Ishikawa (cell line): Measurements from ENCODE around the gene MAP3K20.
A peak's percentile ranks its signal among the peaks of the same experiment; 100 is the strongest.

Experiments
- CEBPB ChIP-seq: IDR thresholded peaks from 2 replicates; pipeline ENCODE4 v1.6.1; 2012
- CREB1 ChIP-seq: IDR thresholded peaks from 2 replicates; pipeline ENCODE4 v1.6.1; 2012; ENCODE audit warnings: low read depth
- EGR1 ChIP-seq: IDR thresholded peaks from 2 replicates; pipeline ENCODE4 v1.6.1; 2012
- EP300 ChIP-seq: IDR thresholded peaks from 2 replicates; pipeline ENCODE4 v1.6.1; 2012; ENCODE audit warnings: borderline replicate concordance
- FOXM1 ChIP-seq: IDR thresholded peaks from 2 replicates; pipeline ENCODE4 v1.6.1; 2012; ENCODE audit warnings: low read depth, borderline replicate concordance
- NFIC ChIP-seq: IDR thresholded peaks from 2 replicates; pipeline ENCODE4 v1.6.1; 2012
- RAD21 ChIP-seq: IDR thresholded peaks from 2 replicates; pipeline ENCODE4 v1.6.1; 2012; ENCODE audit warnings: low read depth
- TAF1 ChIP-seq: IDR thresholded peaks from 2 replicates; pipeline ENCODE4 v1.6.1; 2012; ENCODE audit warnings: low read depth, mild to moderate bottlenecking
- TCF12 ChIP-seq: IDR thresholded peaks from 2 replicates; pipeline ENCODE4 v1.6.1; 2012; ENCODE audit warnings: low read depth
- TEAD4 ChIP-seq: IDR thresholded peaks from 2 replicates; pipeline ENCODE4 v1.6.1; 2012
- YY1 ChIP-seq: IDR thresholded peaks from 2 replicates; pipeline ENCODE4 v1.6.1; 2012; ENCODE audit warnings: low read depth
- ZBTB7A ChIP-seq: IDR thresholded peaks from 2 replicates; pipeline ENCODE4 v1.6.1; 2012; ENCODE audit warnings: low read depth
- TF ChIP-seq, protein P1 (sequence below): IDR thresholded peaks from 2 replicates; pipeline ENCODE4 v1.6.1; 2012
- TF ChIP-seq, protein P2 (sequence below): IDR thresholded peaks from 2 replicates; pipeline ENCODE4 v1.6.1; 2012
- TF ChIP-seq, protein P3 (sequence below): IDR thresholded peaks from 2 replicates; pipeline ENCODE4 v1.6.1; 2012; ENCODE audit warnings: low read depth, mild to moderate bottlenecking

MAP3K20 gene

GRCh38 chr2:173090276-173090877, 14.7 kb downstream of the MAP3K20 start:
- TF ChIP-seq CEBPB (no peak), NFIC (no peak), TEAD4 (no peak), CREB1 (no peak), EGR1 (no peak), EP300 (no peak), TCF12 (no peak), RAD21 (no peak), YY1 (no peak), TAF1 (no peak)
- TF ChIP-seq, protein P1, sequence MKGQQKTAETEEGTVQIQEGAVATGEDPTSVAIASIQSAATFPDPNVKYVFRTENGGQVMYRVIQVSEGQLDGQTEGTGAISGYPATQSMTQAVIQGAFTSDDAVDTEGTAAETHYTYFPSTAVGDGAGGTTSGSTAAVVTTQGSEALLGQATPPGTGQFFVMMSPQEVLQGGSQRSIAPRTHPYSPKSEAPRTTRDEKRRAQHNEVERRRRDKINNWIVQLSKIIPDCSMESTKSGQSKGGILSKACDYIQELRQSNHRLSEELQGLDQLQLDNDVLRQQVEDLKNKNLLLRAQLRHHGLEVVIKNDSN = no peak
- TF ChIP-seq, protein P2, sequence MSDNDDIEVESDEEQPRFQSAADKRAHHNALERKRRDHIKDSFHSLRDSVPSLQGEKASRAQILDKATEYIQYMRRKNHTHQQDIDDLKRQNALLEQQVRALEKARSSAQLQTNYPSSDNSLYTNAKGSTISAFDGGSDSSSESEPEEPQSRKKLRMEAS = no peak
- TF ChIP-seq, protein P3, sequence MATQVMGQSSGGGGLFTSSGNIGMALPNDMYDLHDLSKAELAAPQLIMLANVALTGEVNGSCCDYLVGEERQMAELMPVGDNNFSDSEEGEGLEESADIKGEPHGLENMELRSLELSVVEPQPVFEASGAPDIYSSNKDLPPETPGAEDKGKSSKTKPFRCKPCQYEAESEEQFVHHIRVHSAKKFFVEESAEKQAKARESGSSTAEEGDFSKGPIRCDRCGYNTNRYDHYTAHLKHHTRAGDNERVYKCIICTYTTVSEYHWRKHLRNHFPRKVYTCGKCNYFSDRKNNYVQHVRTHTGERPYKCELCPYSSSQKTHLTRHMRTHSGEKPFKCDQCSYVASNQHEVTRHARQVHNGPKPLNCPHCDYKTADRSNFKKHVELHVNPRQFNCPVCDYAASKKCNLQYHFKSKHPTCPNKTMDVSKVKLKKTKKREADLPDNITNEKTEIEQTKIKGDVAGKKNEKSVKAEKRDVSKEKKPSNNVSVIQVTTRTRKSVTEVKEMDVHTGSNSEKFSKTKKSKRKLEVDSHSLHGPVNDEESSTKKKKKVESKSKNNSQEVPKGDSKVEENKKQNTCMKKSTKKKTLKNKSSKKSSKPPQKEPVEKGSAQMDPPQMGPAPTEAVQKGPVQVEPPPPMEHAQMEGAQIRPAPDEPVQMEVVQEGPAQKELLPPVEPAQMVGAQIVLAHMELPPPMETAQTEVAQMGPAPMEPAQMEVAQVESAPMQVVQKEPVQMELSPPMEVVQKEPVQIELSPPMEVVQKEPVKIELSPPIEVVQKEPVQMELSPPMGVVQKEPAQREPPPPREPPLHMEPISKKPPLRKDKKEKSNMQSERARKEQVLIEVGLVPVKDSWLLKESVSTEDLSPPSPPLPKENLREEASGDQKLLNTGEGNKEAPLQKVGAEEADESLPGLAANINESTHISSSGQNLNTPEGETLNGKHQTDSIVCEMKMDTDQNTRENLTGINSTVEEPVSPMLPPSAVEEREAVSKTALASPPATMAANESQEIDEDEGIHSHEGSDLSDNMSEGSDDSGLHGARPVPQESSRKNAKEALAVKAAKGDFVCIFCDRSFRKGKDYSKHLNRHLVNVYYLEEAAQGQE = no peak

DNA sequence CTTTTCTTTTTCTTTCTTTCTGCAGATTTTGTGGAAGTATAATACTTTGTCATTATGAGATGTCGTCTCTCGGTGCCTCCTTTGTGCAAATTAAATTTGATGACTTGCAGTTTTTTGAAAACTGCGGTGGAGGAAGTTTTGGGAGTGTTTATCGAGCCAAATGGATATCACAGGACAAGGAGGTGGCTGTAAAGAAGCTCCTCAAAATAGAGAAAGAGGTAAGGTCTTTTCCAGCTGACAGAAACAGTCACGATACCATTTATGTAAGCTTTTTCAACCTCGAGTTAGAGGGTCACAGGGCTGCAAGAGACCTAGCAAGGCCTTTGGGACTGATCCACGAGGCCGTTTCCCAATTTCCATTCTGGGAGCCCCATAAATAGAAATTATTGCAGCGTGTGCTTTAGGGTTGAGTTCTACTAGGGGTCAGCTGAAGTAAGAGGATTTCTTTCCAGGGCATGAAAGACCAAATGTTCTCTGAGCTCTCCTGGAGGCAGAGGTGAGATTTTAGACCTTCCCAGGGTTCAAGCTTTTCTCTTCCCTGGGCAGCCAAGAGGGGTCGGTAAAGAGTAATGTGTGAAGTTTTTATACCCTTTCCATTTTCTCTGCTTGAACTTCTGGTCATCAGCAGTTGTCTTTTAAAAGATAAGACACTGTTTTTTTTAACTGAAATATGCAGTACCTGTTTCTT, 15.5 kb downstream of the MAP3K20 start:
- TF ChIP-seq RAD21 (peak; percentile 24; the same call in 1 of the 2 replicates), TAF1 (no peak), FOXM1 (no peak)

DNA sequence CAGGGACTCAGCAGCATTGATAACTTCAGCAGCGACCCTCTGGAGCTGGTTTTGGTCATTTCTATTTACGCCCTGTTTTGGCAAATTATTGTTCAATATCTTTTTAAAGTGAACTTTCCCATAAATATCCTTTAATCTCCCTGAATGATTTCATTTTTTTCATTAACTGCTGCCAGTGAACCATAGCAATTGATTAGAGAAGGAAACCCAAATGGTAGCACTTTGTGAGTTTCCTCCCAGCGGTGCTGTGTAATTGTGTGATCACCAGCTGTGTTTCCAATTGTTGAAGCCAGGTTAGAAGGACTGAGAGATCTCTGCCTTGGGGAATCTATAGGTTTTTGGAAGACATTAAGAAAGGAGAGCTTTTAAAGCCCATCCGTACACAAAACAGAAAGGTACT, 16.3 kb downstream of the MAP3K20 start:
- TF ChIP-seq TAF1 (no peak), YY1 (no peak)

GRCh38 chr2:173092844-173093402, 17.3 kb downstream of the MAP3K20 start:
- TF ChIP-seq ZBTB7A (no peak), EP300 (no peak), TEAD4 (no peak), EGR1 (no peak), TAF1 (no peak), NFIC (no peak), TCF12 (no peak)

- TF ChIP-seq CREB1 (no peak), CEBPB (no peak)
Observed at GRCh38 chr2:173094731-173095130, 19.1 kb downstream of the MAP3K20 start.

DNA sequence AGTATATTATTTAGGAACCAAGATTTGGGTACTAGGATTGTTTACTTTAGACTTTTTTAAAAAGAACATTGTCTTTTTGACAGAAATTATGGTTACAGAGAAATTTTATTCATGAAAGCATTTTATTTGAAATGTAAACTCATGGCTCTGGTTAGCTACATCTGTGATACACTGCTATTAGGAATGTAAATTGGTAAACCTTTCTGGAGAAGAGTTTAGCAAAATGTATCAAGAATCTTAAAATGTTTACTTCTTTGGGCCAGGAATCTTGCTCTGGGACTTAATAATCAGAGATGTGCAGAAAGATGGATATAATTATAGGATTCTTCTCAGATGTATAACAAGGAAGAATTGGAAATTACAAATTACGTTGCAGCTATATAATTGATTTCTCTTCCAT, 19.7 kb downstream of the MAP3K20 start:
- TF ChIP-seq FOXM1 (no peak), TAF1 (no peak), YY1 (no peak), RAD21 (no peak), TCF12 (no peak), CEBPB (no peak), ZBTB7A (no peak), TEAD4 (no peak), NFIC (no peak), EP300 (no peak), CREB1 (no peak), EGR1 (no peak)
- TF ChIP-seq, protein P2 = no peak
- TF ChIP-seq, protein P3 = no peak
- TF ChIP-seq, protein P1 = no peak
